ENCODE data around the gene PRDM16. TPM values are rescaled to one million over a fixed set of nuclear protein-coding genes. Genes with fewer than 3 reads are reported as not detected.

PRDM16 gene
- total RNA-seq, 1 experiment from 2014 or later, result 6.1 TPM

DNA sequence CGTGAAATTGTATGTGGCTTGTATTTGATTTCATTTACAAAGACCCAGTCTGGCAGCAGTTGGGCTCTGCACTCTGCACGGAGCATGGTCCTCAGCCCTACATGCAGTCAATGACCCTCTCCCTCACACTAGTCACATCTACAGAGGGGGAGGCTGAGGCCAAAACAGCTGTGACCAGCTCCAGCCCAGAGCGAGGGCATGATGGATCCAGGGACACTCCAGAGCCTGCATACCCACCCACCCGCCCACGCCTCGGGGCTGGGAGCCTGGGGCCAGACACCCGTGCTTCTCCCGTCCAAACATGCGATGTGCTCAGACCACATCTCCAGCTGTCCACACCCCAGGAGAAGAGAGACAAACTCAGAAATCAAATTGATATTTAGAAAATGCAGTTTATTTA lies 14.0 kb upstream of the PRDM16 start:
- H3K27me3 ChIP-seq (ENCODE audit: insufficient read depth, low read length), result peaks cover 9% of the 10 kb centered on the region; the same call in 1 of the 2 replicates
- no peaks in the 10 kb centered on the region for H3K9me3 ChIP-seq (ENCODE audit: control insufficient read depth in 1 of 2, insufficient read depth in 1 of 2, low read depth in 1 of 2, low read length in 2 of 2)
- H3K4me1 ChIP-seq (ENCODE audit: control insufficient read depth in 1 of 2, insufficient read depth in 2 of 2, low read length in 2 of 2), result no peaks in the 10 kb centered on the region
- H3K9me2 ChIP-seq (ENCODE audit: insufficient read depth), result no peaks in the 10 kb centered on the region
- no peak overlapping the region for H3K4me2 ChIP-seq (ENCODE audit: low read length)
- ChIA-PET POLR2A (no interaction called here), CTCF (no interaction called here), RAD21 (ENCODE audit: low non-redundant PET in 1 of 2, low total read pairs in 2 of 2, uncharacterized antibody in 2 of 2, unreplicated experiment in 2 of 2) (no interaction called here)
- intact Hi-C loops (cut with micrococcal nuclease), result no loop called here
- H3K36me3 ChIP-seq (ENCODE audit: control insufficient read depth in 1 of 2, insufficient read depth in 2 of 2, low read length in 2 of 2), result no peaks in the 10 kb centered on the region
- no peak for TF ChIP-seq ELF1 (IDR thresholded peaks at IDR 0.05; ENCODE audit: borderline replicate concordance, low read depth)
- TF ChIP-seq CBX3 (IDR thresholded peaks at IDR 0.05; ENCODE audit: low read depth), result no peak
- no peak for TF ChIP-seq SP1 (IDR thresholded peaks at IDR 0.05; ENCODE audit: low read depth)
- no peak for TF ChIP-seq SIN3A (IDR thresholded peaks at IDR 0.05; ENCODE audit: low read depth)
- TF ChIP-seq ZNF274 (IDR thresholded peaks at IDR 0.05; ENCODE audit: low read depth, low read length), result no peak
- TF ChIP-seq CTCF (IDR thresholded peaks at IDR 0.05 in 2 of 3, conservative IDR thresholded peaks at IDR 0.05 in 1 of 3; ENCODE audit: borderline replicate concordance in 1 of 3, insufficient read depth in 1 of 3, low read depth in 2 of 3, low read length in 2 of 3), result no peak
- TF ChIP-seq MAX (IDR thresholded peaks at IDR 0.05), result no peak
- no peak for TF ChIP-seq EGR1 (IDR thresholded peaks at IDR 0.05; ENCODE audit: low read depth)
- no peak for TF ChIP-seq POLR2AphosphoS5 (IDR thresholded peaks at IDR 0.05; ENCODE audit: low read depth, low read length)
- DNase-seq (ENCODE audit: low read depth, low spot score) (no peak), ATAC-seq (no peak)
- BruUV-seq (replicated peaks), result no TSS peak
- H4K20me1 ChIP-seq (ENCODE audit: insufficient read depth), result no peaks in the 10 kb centered on the region
- no peak overlapping the region for H3K27ac ChIP-seq (ENCODE audit: low read depth, low read length)
- H3K9ac ChIP-seq (ENCODE audit: low read length), result no peak overlapping the region
- no peak overlapping the region for H2AFZ ChIP-seq (ENCODE audit: low read depth, low read length, poor library complexity, severe bottlenecking)
- H3K79me2 ChIP-seq (ENCODE audit: insufficient read depth, low read length), result no peaks in the 10 kb centered on the region
- no peak overlapping the region for H3K4me3 ChIP-seq (replicated peaks in 1 of 2; ENCODE audit: low read depth in 1 of 2, low read length in 2 of 2)

DNA sequence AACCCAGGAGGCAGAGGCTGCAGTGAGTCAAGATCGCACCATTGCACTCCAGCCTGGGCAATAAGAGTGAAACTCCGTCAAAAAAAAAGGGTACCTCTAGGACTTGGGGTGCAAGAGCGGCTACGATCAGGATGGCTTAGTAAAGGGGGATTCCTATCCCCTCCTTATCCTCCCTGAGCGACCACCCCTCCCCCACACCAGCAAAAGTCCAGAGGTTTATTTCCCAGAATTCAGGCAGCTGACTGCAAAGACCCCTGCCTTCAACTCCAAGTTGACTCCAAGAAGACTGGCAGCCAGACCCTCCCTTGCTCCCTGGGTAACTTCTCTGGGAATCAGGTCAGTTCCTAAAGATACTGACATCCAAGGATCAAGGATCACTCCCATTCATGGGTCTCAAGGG lies 12.4 kb upstream of the PRDM16 start:
- H3K4me1 ChIP-seq (ENCODE audit: control insufficient read depth in 1 of 2, insufficient read depth in 2 of 2, low read length in 2 of 2), result no peaks in the 10 kb centered on the region
- H3K36me3 ChIP-seq (ENCODE audit: control insufficient read depth in 1 of 2, insufficient read depth in 2 of 2, low read length in 2 of 2), result no peaks in the 10 kb centered on the region
- ATAC-seq, result no peak
- H3K9ac ChIP-seq (ENCODE audit: low read length), result no peak overlapping the region
- H3K27me3 ChIP-seq (ENCODE audit: insufficient read depth, low read length), result peaks cover 9% of the 10 kb centered on the region; the same call in 1 of the 2 replicates
- RAD21 ChIA-PET (ENCODE audit: low non-redundant PET in 1 of 2, low total read pairs in 2 of 2, uncharacterized antibody in 2 of 2, unreplicated experiment in 2 of 2), result no interaction called here
- H3K79me2 ChIP-seq (ENCODE audit: insufficient read depth, low read length), result no peaks in the 10 kb centered on the region
- H4K20me1 ChIP-seq (ENCODE audit: insufficient read depth), result no peaks in the 10 kb centered on the region
- intact Hi-C loops (cut with micrococcal nuclease), result no loop called here
- H3K4me3 ChIP-seq (replicated peaks in 1 of 2; ENCODE audit: low read depth in 1 of 2, low read length in 2 of 2), result no peak overlapping the region
- no TSS peak for BruUV-seq (replicated peaks)
- no peak overlapping the region for H3K4me2 ChIP-seq (ENCODE audit: low read length)
- H3K27ac ChIP-seq (ENCODE audit: low read depth, low read length), result no peak overlapping the region
- DNase-seq (ENCODE audit: low read depth, low spot score), result no peak
- H3K9me2 ChIP-seq (ENCODE audit: insufficient read depth), result no peaks in the 10 kb centered on the region
- POLR2A ChIA-PET, result no interaction called here
- no peak overlapping the region for H2AFZ ChIP-seq (ENCODE audit: low read depth, low read length, poor library complexity, severe bottlenecking)
- H3K9me3 ChIP-seq (ENCODE audit: control insufficient read depth in 1 of 2, insufficient read depth in 1 of 2, low read depth in 1 of 2, low read length in 2 of 2), result no peaks in the 10 kb centered on the region
- CTCF ChIA-PET, result no interaction called here
- TF ChIP-seq, protein P1, sequence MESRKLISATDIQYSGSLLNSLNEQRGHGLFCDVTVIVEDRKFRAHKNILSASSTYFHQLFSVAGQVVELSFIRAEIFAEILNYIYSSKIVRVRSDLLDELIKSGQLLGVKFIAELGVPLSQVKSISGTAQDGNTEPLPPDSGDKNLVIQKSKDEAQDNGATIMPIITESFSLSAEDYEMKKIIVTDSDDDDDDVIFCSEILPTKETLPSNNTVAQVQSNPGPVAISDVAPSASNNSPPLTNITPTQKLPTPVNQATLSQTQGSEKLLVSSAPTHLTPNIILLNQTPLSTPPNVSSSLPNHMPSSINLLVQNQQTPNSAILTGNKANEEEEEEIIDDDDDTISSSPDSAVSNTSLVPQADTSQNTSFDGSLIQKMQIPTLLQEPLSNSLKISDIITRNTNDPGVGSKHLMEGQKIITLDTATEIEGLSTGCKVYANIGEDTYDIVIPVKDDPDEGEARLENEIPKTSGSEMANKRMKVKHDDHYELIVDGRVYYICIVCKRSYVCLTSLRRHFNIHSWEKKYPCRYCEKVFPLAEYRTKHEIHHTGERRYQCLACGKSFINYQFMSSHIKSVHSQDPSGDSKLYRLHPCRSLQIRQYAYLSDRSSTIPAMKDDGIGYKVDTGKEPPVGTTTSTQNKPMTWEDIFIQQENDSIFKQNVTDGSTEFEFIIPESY (IDR thresholded peaks at IDR 0.05; ENCODE audit: extremely low read depth, insufficient replicate concordance, low read length), result no peak
- no peak for TF ChIP-seq REST (IDR thresholded peaks at IDR 0.05; ENCODE audit: low read depth)
- TF ChIP-seq ATF3 (IDR thresholded peaks at IDR 0.05), result no peak
- no peak for TF ChIP-seq CEBPB (IDR thresholded peaks at IDR 0.05; ENCODE audit: low read depth)
- TF ChIP-seq POLR2AphosphoS5 (IDR thresholded peaks at IDR 0.05; ENCODE audit: low read depth, low read length), result no peak
